SK-N-SH treated with all-trans-retinoic acid at 6 μM for 48 hours (cell line): ENCODE results near the gene DYSF.

Experiments
- ATAC-seq: fragments of 200-7000 bp; cut with Tn5 transposase; 3 replicates; pipeline ENCODE4 v1.9.1; 2020; ENCODE audit warnings: mild to moderate bottlenecking, moderate library complexity
- ARNTL ChIP-seq: fragments of 450-650 bp; formaldehyde crosslinking; IDR thresholded peaks from 2 replicates; pipeline ENCODE4 v1.5.0; 2020; ENCODE audit warnings: low read depth, mild to moderate bottlenecking, moderate library complexity, borderline replicate concordance
- BACH2 ChIP-seq: fragments of 250-450 bp; sonication (Bioruptor Pico); IDR thresholded peaks from 2 replicates; pipeline ENCODE4 v1.9.0; 2021; ENCODE audit warnings: mild to moderate bottlenecking, borderline replicate concordance
- CREB5 ChIP-seq: fragments of 250-450 bp; sonication (Bioruptor Pico); IDR thresholded peaks from 2 replicates; pipeline ENCODE4 v1.5.1; 2020; ENCODE audit warnings: low read depth, mild to moderate bottlenecking, moderate library complexity
- CSDC2 ChIP-seq: fragments of 250-450 bp; sonication (Bioruptor Pico); IDR thresholded peaks from 2 replicates; pipeline ENCODE4 v1.5.0; 2020; ENCODE audit warnings: mild to moderate bottlenecking, moderate library complexity
- GLIS3 ChIP-seq: fragments of 250-450 bp; sonication (Bioruptor Pico); IDR thresholded peaks from 2 replicates; pipeline ENCODE4 v1.5.0; 2020; ENCODE audit warnings: mild to moderate bottlenecking, moderate library complexity
- OSR1 ChIP-seq: fragments of 250-450 bp; sonication (Bioruptor Pico); IDR thresholded peaks from 2 replicates; pipeline ENCODE4 v1.8.0; 2022; ENCODE audit warnings: moderate library complexity, mild to moderate bottlenecking, inconsistent platforms
- POU6F1 ChIP-seq: fragments of 250-450 bp; sonication (Bioruptor Pico); IDR thresholded peaks from 2 replicates; pipeline ENCODE4 v1.8.0; 2021; ENCODE audit warnings: low read depth, mild to moderate bottlenecking, moderate library complexity, borderline replicate concordance
- RARB ChIP-seq: fragments of 250-450 bp; sonication (Bioruptor Pico); IDR thresholded peaks from 2 replicates; pipeline ENCODE4 v1.8.0; 2021; ENCODE audit warnings: mild to moderate bottlenecking, moderate library complexity
- SNAI2 ChIP-seq: fragments of 250-450 bp; sonication (Bioruptor Pico); IDR thresholded peaks from 2 replicates; pipeline ENCODE4 v1.5.0; 2020; ENCODE audit warnings: mild to moderate bottlenecking, moderate library complexity
- TCF4 ChIP-seq: fragments of 250-450 bp; sonication (Bioruptor Pico); IDR thresholded peaks from 2 replicates; pipeline ENCODE4 v1.8.0; 2021; ENCODE audit warnings: mild to moderate bottlenecking, moderate library complexity, borderline replicate concordance
- TOX ChIP-seq: fragments of 250-450 bp; sonication (Bioruptor Pico); IDR thresholded peaks from 2 replicates; pipeline ENCODE4 v1.8.0; 2021; ENCODE audit warnings: mild to moderate bottlenecking, moderate library complexity, borderline replicate concordance
- ZC3H10 ChIP-seq: fragments of 250-450 bp; sonication (Bioruptor Pico); IDR thresholded peaks from 2 replicates; pipeline ENCODE4 v1.5.1; 2021; ENCODE audit warnings: mild to moderate bottlenecking, moderate library complexity
- ZFP3 ChIP-seq: fragments of 250-450 bp; sonication (Bioruptor Pico); IDR thresholded peaks from 2 replicates; pipeline ENCODE4 v1.5.0; 2020; ENCODE audit warnings: mild to moderate bottlenecking, moderate library complexity
- ZNF565 ChIP-seq: fragments of 450-650 bp; formaldehyde crosslinking; conservative IDR thresholded peaks from 2 replicates; pipeline ENCODE4 v1.5.0; 2020; ENCODE audit warnings: low read depth, mild to moderate bottlenecking, moderate library complexity
- ZNF70 ChIP-seq: fragments of 450-650 bp; formaldehyde crosslinking; IDR thresholded peaks from 2 replicates; pipeline ENCODE4 v1.5.0; 2020; ENCODE audit warnings: mild to moderate bottlenecking, moderate library complexity
- ZNF8 ChIP-seq: fragments of 450-650 bp; formaldehyde crosslinking; IDR thresholded peaks from 2 replicates; pipeline ENCODE4 v1.5.0; 2020; ENCODE audit warnings: mild to moderate bottlenecking, moderate library complexity
- TF ChIP-seq, protein P1 (sequence below): fragments of 250-450 bp; sonication (Bioruptor Pico); IDR thresholded peaks from 2 replicates; pipeline ENCODE4 v1.5.0; 2020; ENCODE audit warnings: mild to moderate bottlenecking, moderate library complexity
- TF ChIP-seq, protein P2 (sequence below): fragments of 250-450 bp; sonication (Bioruptor Pico); IDR thresholded peaks from 2 replicates; pipeline ENCODE4 v1.5.1; 2021; ENCODE audit warnings: mild to moderate bottlenecking, moderate library complexity
- TF ChIP-seq, protein P3 (sequence below): fragments of 250-450 bp; sonication (Bioruptor Pico); IDR thresholded peaks from 2 replicates; pipeline ENCODE4 v1.8.0; 2020; ENCODE audit warnings: mild to moderate bottlenecking, moderate library complexity, borderline replicate concordance

The DYSF gene

DNA sequence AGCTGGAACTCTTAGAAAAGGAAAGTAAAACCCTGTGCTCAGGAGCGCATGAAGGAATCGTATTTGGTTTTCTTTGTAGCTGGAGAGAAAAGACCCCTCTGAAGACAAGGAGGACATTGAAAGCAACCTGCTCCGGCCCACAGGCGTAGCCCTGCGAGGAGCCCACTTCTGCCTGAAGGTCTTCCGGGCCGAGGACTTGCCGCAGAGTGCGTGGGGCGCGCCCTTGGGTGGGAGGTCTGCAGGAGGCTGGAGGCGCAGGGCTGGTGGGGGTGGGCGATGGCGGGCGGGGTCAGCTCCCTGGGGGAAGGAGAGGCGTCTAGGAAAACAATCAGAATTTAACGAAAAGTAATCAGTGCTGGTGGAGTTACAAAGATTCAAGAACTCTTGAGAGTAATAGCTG, 72.8 kb downstream of the DYSF start:
- TF ChIP-seq CREB5 (CRISPR knock-in tag) = no peak
- TF ChIP-seq, protein P1, sequence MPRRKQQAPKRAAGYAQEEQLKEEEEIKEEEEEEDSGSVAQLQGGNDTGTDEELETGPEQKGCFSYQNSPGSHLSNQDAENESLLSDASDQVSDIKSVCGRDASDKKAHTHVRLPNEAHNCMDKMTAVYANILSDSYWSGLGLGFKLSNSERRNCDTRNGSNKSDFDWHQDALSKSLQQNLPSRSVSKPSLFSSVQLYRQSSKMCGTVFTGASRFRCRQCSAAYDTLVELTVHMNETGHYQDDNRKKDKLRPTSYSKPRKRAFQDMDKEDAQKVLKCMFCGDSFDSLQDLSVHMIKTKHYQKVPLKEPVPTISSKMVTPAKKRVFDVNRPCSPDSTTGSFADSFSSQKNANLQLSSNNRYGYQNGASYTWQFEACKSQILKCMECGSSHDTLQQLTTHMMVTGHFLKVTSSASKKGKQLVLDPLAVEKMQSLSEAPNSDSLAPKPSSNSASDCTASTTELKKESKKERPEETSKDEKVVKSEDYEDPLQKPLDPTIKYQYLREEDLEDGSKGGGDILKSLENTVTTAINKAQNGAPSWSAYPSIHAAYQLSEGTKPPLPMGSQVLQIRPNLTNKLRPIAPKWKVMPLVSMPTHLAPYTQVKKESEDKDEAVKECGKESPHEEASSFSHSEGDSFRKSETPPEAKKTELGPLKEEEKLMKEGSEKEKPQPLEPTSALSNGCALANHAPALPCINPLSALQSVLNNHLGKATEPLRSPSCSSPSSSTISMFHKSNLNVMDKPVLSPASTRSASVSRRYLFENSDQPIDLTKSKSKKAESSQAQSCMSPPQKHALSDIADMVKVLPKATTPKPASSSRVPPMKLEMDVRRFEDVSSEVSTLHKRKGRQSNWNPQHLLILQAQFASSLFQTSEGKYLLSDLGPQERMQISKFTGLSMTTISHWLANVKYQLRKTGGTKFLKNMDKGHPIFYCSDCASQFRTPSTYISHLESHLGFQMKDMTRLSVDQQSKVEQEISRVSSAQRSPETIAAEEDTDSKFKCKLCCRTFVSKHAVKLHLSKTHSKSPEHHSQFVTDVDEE (CRISPR knock-in tag) = no peak
- TF ChIP-seq, protein P2, sequence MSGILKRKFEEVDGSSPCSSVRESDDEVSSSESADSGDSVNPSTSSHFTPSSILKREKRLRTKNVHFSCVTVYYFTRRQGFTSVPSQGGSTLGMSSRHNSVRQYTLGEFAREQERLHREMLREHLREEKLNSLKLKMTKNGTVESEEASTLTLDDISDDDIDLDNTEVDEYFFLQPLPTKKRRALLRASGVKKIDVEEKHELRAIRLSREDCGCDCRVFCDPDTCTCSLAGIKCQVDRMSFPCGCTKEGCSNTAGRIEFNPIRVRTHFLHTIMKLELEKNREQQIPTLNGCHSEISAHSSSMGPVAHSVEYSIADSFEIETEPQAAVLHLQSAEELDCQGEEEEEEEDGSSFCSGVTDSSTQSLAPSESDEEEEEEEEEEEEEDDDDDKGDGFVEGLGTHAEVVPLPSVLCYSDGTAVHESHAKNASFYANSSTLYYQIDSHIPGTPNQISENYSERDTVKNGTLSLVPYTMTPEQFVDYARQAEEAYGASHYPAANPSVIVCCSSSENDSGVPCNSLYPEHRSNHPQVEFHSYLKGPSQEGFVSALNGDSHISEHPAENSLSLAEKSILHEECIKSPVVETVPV (CRISPR knock-in tag) = no peak
- no peak for TF ChIP-seq TOX (CRISPR knock-in tag)
- TF ChIP-seq, protein P3, sequence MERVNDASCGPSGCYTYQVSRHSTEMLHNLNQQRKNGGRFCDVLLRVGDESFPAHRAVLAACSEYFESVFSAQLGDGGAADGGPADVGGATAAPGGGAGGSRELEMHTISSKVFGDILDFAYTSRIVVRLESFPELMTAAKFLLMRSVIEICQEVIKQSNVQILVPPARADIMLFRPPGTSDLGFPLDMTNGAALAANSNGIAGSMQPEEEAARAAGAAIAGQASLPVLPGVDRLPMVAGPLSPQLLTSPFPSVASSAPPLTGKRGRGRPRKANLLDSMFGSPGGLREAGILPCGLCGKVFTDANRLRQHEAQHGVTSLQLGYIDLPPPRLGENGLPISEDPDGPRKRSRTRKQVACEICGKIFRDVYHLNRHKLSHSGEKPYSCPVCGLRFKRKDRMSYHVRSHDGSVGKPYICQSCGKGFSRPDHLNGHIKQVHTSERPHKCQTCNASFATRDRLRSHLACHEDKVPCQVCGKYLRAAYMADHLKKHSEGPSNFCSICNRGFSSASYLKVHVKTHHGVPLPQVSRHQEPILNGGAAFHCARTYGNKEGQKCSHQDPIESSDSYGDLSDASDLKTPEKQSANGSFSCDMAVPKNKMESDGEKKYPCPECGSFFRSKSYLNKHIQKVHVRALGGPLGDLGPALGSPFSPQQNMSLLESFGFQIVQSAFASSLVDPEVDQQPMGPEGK (CRISPR knock-in tag) = no peak
- no peak for TF ChIP-seq SNAI2 (CRISPR knock-in tag)
- TF ChIP-seq GLIS3 = no peak
- TF ChIP-seq CSDC2 (CRISPR knock-in tag) = no peak
- TF ChIP-seq POU6F1 (CRISPR knock-in tag) = no peak
- TF ChIP-seq ZNF70 (CRISPR knock-in tag) = no peak
- no peak for TF ChIP-seq OSR1 (CRISPR knock-in tag)
- no peak for TF ChIP-seq RARB (CRISPR knock-in tag)
- ATAC-seq = no peak

DNA sequence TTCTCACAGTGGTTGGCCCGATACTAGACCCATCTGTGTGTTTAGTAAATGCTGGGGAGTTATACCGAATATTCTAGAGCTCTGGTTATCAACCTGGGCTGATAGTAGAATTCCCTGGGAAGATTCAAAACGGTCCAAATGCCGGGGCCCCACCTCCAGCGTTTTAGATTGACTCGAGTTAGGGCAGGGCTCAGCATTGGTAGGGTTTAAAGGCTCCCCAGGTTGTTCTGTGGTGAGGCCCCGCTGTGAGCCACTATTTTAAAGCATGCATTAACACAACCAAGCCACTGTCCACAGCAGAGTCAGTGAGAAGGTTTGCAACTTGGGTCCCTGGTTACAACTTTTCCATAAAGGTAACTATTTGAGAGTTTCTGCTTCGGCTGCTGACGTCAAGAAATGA, 73.6 kb downstream of the DYSF start:
- TF ChIP-seq ZFP3 (no peak), SNAI2 (CRISPR knock-in tag) (no peak), ZC3H10 (no peak), RARB (CRISPR knock-in tag) (no peak), ZNF70 (CRISPR knock-in tag) (no peak), GLIS3 (no peak), TOX (CRISPR knock-in tag) (no peak), OSR1 (CRISPR knock-in tag) (no peak), ZNF8 (CRISPR knock-in tag) (no peak)
- TF ChIP-seq, protein P3 (CRISPR knock-in tag) = no peak
- TF ChIP-seq, all 23 proteins: peak for 0

DNA sequence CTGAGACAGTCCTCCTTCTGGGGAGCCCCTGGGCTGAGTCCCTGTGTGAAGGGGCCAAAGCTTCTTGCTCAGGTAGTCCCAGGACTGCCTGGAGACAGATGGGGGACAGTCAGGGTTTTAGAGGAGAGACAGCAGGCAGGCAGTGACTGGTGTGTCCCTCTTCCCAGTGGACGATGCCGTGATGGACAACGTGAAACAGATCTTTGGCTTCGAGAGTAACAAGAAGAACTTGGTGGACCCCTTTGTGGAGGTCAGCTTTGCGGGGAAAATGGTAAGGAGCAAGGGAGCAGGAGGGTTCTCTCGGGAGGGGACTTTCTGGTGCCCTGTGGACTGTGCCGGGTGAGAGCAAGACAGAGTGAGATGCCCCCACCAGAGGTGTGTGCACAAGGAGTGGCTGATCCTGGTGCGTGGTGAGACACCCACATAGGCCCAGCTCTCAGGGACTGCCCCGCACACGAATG, 74.8 kb downstream of the DYSF start:
- no peak for ATAC-seq
- no peak for TF ChIP-seq ZNF565 (CRISPR knock-in tag)
- no peak for TF ChIP-seq CSDC2 (CRISPR knock-in tag)
- TF ChIP-seq SNAI2 (CRISPR knock-in tag) = no peak
- no peak for TF ChIP-seq TCF4 (CRISPR knock-in tag)
- no peak for TF ChIP-seq ZC3H10
- no peak for TF ChIP-seq ZNF70 (CRISPR knock-in tag)
- no peak for TF ChIP-seq BACH2 (CRISPR knock-in tag)
- TF ChIP-seq ARNTL (CRISPR knock-in tag) = no peak
- no peak for TF ChIP-seq ZNF8 (CRISPR knock-in tag)
- TF ChIP-seq, protein P2 (CRISPR knock-in tag) = no peak
- no peak for TF ChIP-seq OSR1 (CRISPR knock-in tag)
- no peak for TF ChIP-seq RARB (CRISPR knock-in tag)
- no peak for TF ChIP-seq TOX (CRISPR knock-in tag)
- TF ChIP-seq, protein P3 (CRISPR knock-in tag) = no peak

More for the DNA sequence above, 73.6 kb downstream of the DYSF start:
- ATAC-seq = no peak
